NT2/D1 (cell line): ENCODE measurements around the gene RHOBTB3.

Source experiments
- DNase-seq: peaks from one replicate; pipeline ENCODE4 v3.0.0-alpha.2; 2011; ENCODE audit warnings: low read depth, low spot score
- H3K27me3 ChIP-seq: 2 replicates; pipeline ENCODE4 v1.6.0; 2011; ENCODE audit warnings: mild to moderate bottlenecking; ENCODE audit not compliant: insufficient read length, insufficient read depth
- H3K36me3 ChIP-seq: 2 replicates; pipeline ENCODE4 v1.6.1; 2011; ENCODE audit warnings: mild to moderate bottlenecking, low read length, mixed read lengths; ENCODE audit not compliant: insufficient read depth, insufficient read length
- H3K4me1 ChIP-seq: 2 replicates; pipeline ENCODE4 v1.5.1; 2011; ENCODE audit not compliant: insufficient read depth, insufficient read length
- H3K4me3 ChIP-seq: 2 replicates; pipeline ENCODE4 v1.5.1; 2011; ENCODE audit warnings: low read depth; ENCODE audit not compliant: insufficient read length
- H3K9ac ChIP-seq: 2 replicates; pipeline ENCODE4 v1.6.0; 2011; ENCODE audit warnings: low read depth; ENCODE audit not compliant: insufficient read length
- H3K9me3 ChIP-seq: 2 replicates; pipeline ENCODE4 v1.5.1; 2011; ENCODE audit warnings: mild to moderate bottlenecking, low read length; ENCODE audit not compliant: insufficient read depth
- SUZ12 ChIP-seq: IDR thresholded peaks from 2 replicates; pipeline ENCODE4 v1.6.1; 2011; ENCODE audit not compliant: insufficient read length, insufficient read depth; ENCODE audit errors: extremely low read depth
- YY1 ChIP-seq: IDR thresholded peaks from 2 replicates; pipeline ENCODE4 v1.6.1; 2011; ENCODE audit not compliant: insufficient read length, insufficient read depth
- ZNF274 ChIP-seq: IDR thresholded peaks from 2 replicates; pipeline ENCODE4 v1.6.1; 2011; ENCODE audit warnings: mild to moderate bottlenecking, low read depth, low read length

Gene RHOBTB3

DNA sequence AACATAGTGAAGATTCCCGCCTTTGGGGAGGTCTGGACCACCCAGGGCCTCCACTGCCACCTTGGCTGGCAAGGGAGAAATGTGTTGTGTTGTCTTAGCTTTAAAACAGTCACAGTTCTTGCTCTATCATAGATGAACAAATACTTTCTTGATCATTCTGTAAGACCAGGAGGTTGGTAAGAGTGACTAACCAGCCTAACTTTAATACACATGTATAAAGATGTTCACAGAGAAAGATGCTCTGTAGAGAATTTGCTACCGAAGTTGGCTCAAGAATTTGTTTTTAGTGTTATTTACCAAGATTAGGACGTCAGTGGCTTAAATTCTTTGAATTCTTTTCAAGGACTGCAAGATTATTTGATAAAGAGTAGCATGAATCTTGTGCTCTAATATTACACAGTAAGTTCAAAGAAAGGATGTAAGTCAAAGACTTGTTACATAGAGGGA is 63.0 kb downstream of the RHOBTB3 start:
- H3K9ac ChIP-seq, result no peak overlapping the region
- no peak for DNase-seq
- H3K27me3 ChIP-seq, result no peaks in the 10 kb centered on the region
- H3K4me1 ChIP-seq, result no peaks in the 10 kb centered on the region
- H3K9me3 ChIP-seq, result no peaks in the 10 kb centered on the region
- H3K36me3 ChIP-seq, result peaks cover 3% of the 10 kb centered on the region
- no peak overlapping the region for H3K4me3 ChIP-seq
- TF ChIP-seq ZNF274, result no peak
- no peak for TF ChIP-seq YY1

DNA sequence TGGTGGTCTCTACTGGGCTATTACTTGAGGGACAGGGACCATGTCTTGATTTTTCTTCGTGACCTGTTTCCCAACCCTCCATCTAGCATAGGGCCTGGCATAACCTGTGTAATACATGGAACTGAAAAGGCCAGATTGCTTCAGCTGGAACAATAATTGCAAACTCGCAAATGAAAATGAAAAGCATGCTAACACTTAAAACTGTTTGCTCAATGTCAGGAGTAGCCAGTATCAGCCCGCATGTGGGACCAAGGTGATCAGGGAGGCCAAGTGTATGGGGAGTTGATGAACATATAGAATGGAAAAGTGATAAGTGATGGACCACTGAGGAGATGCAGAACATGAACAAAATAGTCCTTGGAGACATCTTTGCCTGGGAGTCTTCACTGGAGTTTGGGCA is 66.2 kb downstream of the RHOBTB3 start:
- DNase-seq, result no peak
- TF ChIP-seq SUZ12 (no peak), YY1 (no peak), ZNF274 (no peak)

DNA sequence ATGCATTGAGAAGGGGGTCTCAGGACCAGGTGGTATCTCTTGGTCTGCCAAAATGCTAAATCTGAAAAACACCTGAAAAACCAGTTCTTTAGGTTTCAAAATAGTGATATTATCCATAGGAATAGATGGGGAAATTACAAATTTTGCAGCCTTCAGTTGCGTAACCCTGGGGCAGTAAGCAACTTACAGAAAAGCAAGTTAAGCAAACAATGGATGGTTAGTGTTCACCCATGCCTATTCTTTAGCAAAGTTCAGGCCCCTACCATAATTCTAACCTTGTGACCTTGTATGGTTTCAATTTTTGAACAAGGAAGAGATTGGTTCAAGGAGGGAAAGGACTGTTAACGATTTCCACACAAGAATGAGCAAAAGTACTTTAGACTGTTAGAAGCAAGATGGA is 66.9 kb downstream of the RHOBTB3 start:
- Histone ChIP-seq H3K4me3 (no peak overlapping the region), H3K9ac (no peak overlapping the region), H3K4me1 (no peaks in the 10 kb centered on the region), H3K27me3 (no peaks in the 10 kb centered on the region), H3K36me3 (no peaks in the 10 kb centered on the region), H3K9me3 (no peaks in the 10 kb centered on the region)
- DNase-seq, result no peak
- TF ChIP-seq YY1 (no peak), ZNF274 (no peak), SUZ12 (no peak)

More for the DNA sequence above, 66.2 kb downstream of the RHOBTB3 start:
- H3K4me3 ChIP-seq, result no peak overlapping the region
- H3K9ac ChIP-seq, result no peak overlapping the region
- no peaks in the 10 kb centered on the region for H3K9me3 ChIP-seq
- H3K4me1 ChIP-seq, result no peaks in the 10 kb centered on the region
- H3K27me3 ChIP-seq, result no peaks in the 10 kb centered on the region
- H3K36me3 ChIP-seq, result no peaks in the 10 kb centered on the region

DNA sequence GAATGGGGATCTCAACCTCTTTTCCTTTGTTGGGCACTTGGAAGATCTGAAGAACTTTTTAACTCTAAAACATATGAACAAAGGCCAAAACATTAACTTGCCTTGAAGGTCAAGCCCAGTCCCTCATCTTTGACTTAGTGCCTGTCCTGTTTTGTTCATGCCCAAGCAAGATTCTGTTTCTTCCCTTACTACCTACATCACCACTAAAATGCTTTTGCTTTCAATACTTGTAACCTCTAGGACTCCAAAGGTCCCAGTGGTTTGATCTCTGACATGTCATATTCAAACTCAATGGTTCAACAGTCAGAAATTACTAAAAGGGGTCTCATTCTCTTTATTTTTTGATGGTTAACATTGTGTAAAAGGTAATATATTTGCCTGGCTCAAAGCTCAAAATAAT is 67.4 kb downstream of the RHOBTB3 start:
- Histone ChIP-seq H3K9ac (no peak overlapping the region), H3K4me1 (no peaks in the 10 kb centered on the region), H3K27me3 (no peaks in the 10 kb centered on the region), H3K9me3 (no peaks in the 10 kb centered on the region), H3K4me3 (no peak overlapping the region), H3K36me3 (no peaks in the 10 kb centered on the region)
- DNase-seq, result no peak
- TF ChIP-seq ZNF274 (no peak), YY1 (no peak), SUZ12 (no peak)

DNA sequence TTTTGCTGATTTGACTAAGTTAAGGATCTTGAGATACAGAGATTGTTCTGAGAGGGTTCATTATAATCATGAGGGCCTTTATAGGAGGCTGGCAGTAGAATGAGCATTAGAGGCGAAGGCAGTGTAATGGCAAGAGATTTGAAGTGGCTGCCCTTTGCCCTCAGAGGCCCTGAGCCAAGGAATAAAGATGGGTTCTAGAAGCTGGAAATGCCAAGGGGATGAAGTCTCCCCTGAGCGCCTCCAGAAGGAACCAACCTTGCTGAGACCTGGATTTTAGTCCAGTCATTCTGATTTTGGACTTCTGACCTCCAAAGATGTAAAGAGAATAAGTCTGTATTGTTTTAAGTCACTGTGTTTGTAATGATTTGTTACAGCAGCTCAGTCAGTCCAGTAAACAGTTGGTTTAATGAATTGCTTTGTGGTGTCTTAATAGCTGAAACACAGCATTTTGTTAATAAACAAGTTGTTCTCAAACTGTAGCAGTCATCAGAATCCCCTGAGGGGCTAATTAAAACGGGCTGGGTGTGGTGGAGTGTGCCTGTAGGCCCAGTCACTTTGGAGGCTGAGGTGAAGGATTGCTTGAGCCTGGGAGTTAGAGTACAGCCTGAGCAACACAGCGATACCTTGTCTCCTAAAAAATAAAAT is 68.2 kb downstream of the RHOBTB3 start:
- Histone ChIP-seq H3K27me3 (no peaks in the 10 kb centered on the region), H3K9ac (no peak overlapping the region), H3K9me3 (no peaks in the 10 kb centered on the region), H3K4me3 (no peak overlapping the region), H3K36me3 (no peaks in the 10 kb centered on the region), H3K4me1 (no peaks in the 10 kb centered on the region)
- TF ChIP-seq SUZ12, result no peak
- TF ChIP-seq YY1, result no peak
- TF ChIP-seq ZNF274, result no peak
- no peak for DNase-seq

DNA sequence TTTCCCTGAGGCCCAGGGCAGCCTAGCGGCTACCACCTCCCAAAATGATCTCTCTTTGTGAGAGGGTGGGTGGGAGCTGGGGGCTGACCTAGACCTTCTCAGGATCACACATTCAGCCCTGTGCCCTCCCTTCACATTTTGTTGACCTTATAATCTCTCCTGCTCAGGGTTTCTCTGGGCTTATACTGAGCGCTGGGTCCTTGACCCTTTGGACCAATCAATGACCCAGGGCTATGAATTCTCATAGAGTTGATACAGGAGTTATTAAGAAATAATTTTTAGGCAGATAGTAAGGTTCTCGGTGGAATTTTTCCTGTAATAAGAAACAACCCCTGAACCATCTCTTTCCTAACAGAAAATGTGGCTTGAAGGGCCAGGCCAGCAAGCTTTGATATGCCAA is 69.4 kb downstream of the RHOBTB3 start:
- Histone ChIP-seq H3K9me3 (peaks cover 7% of the 10 kb centered on the region; the same call in 1 of the 2 replicates), H3K27me3 (no peaks in the 10 kb centered on the region), H3K36me3 (no peaks in the 10 kb centered on the region), H3K4me1 (no peaks in the 10 kb centered on the region), H3K9ac (no peak overlapping the region), H3K4me3 (no peak overlapping the region)
- TF ChIP-seq YY1, result no peak
- TF ChIP-seq SUZ12, result no peak
- no peak for TF ChIP-seq ZNF274
- no peak for DNase-seq

DNA sequence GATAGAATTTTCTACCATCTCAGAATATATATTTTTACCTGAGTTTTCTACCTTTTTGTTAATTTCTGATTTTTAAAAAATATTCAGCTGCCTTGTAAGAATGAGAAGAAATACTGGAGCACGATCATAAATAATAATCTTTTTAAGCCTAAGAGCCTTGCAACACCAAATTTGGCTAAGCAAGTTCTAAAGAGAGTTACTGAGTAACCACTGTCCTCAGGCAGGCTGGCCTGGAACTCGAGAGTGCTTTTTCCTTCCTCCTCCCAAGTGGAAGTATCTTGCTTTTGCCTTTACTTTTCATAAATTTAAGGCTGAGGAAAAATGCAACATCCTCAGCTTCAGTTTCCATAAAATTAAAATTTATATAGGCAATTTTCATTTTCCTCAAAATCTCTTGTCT is 70.4 kb downstream of the RHOBTB3 start:
- H3K9ac ChIP-seq, result no peak overlapping the region
- no peak overlapping the region for H3K4me3 ChIP-seq
- H3K36me3 ChIP-seq, result no peaks in the 10 kb centered on the region
- no peak for TF ChIP-seq ZNF274
- TF ChIP-seq SUZ12, result no peak
- TF ChIP-seq YY1, result no peak
- H3K9me3 ChIP-seq, result peaks cover 7% of the 10 kb centered on the region; the same call in 1 of the 2 replicates
- DNase-seq, result no peak
- H3K27me3 ChIP-seq, result no peaks in the 10 kb centered on the region
- H3K4me1 ChIP-seq, result no peaks in the 10 kb centered on the region

DNA sequence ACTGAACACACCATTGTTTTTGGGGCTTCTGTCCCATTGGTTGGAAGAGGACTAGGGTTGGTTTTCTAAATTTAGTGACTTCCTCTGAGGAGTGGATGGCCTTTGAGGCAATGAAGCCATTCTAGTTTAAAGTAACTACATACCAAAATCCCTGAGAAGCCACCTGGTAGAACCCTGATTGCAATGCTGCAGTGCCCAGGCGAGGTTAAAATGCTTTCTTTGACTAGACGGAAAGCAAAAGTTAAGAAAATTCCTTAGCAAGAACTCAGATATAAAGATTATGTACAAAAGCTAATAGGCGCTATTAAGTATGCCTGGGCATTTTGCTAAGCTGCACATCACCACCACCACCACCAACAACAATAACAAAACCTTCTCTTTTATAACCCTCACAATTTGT is 70.8 kb downstream of the RHOBTB3 start:
- no peak for DNase-seq
- Histone ChIP-seq H3K9me3 (peaks cover 7% of the 10 kb centered on the region; the same call in 1 of the 2 replicates), H3K27me3 (no peaks in the 10 kb centered on the region), H3K9ac (no peak overlapping the region), H3K4me1 (no peaks in the 10 kb centered on the region), H3K4me3 (no peak overlapping the region), H3K36me3 (no peaks in the 10 kb centered on the region)
- no peak for TF ChIP-seq SUZ12
- TF ChIP-seq ZNF274, result no peak
- TF ChIP-seq YY1, result no peak
